GM23338 (cell line): Measurements from ENCODE around the gene MED13. TPM values are rescaled to one million over a fixed set of nuclear protein-coding genes. Genes with fewer than 3 reads are reported as not detected.
A peak's percentile ranks its signal among the peaks of the same experiment; 100 is the strongest.

Source experiments
- ATAC-seq: fragments of 200-7000 bp; cut with Tn5 transposase; 3 replicates; pipeline ENCODE4 v1.9.1; 2020
- DNase-seq: peaks from one replicate; pipeline ENCODE4 v3.0.0-alpha.2; 2015; ENCODE audit warnings: low spot score
- H2AFZ ChIP-seq: fragments of 200-600 bp; sonication (generic); 2 replicates; pipeline ENCODE4 v1.8.0; 2016; ENCODE audit warnings: antibody characterized with exemption, mild to moderate bottlenecking, moderate library complexity
- H3F3A ChIP-seq: fragments of 200-600 bp; sonication (generic); replicated peaks from 2 replicates; pipeline ENCODE4 v1.8.0; 2017; ENCODE audit warnings: antibody characterized with exemption, mixed run types, low read depth
- H3K27ac ChIP-seq: fragments of 200-600 bp; sonication (generic); 2 replicates; pipeline ENCODE4 v1.6.1; 2016; ENCODE audit warnings: low read depth
- H3K27me3 ChIP-seq: fragments of 200-600 bp; sonication (generic); 2 replicates; pipeline ENCODE4 v1.8.0; 2016; ENCODE audit warnings: mild to moderate bottlenecking, mixed run types, moderate library complexity; ENCODE audit not compliant: insufficient read depth
- H3K36me3 ChIP-seq: fragments of 200-600 bp; sonication (generic); 2 replicates; pipeline ENCODE4 v1.8.0; 2016; ENCODE audit warnings: mild to moderate bottlenecking; ENCODE audit not compliant: insufficient read depth
- H3K4me1 ChIP-seq: fragments of 200-600 bp; sonication (generic); 2 replicates; pipeline ENCODE4 v1.8.0; 2016; ENCODE audit warnings: mild to moderate bottlenecking, moderate library complexity; ENCODE audit not compliant: insufficient read depth
- H3K4me2 ChIP-seq: fragments of 200-600 bp; sonication (generic); 2 replicates; pipeline ENCODE4 v1.7.1; 2017; ENCODE audit warnings: mixed run types
- H3K4me3 ChIP-seq: fragments of 200-600 bp; sonication (generic); 2 replicates; pipeline ENCODE4 v1.6.1; 2016; ENCODE audit warnings: mixed run types
- H3K79me2 ChIP-seq: fragments of 200-600 bp; sonication (generic); replicated peaks from 2 replicates; pipeline ENCODE4 v1.8.0; 2017; ENCODE audit warnings: mild to moderate bottlenecking; ENCODE audit not compliant: insufficient read depth
- H3K9me2 ChIP-seq: fragments of 200-600 bp; sonication (generic); 2 replicates; pipeline ENCODE4 v1.8.0; 2017; ENCODE audit not compliant: insufficient read depth
- H4K20me1 ChIP-seq: fragments of 200-600 bp; sonication (generic); replicated peaks from 2 replicates; pipeline ENCODE4 v1.8.0; 2017; ENCODE audit warnings: mild to moderate bottlenecking; ENCODE audit not compliant: insufficient read depth
- H3K27ac Mint-ChIP-seq: 2 replicates; pipeline ENCODE4 v1.8.0; 2020; ENCODE audit warnings: inconsistent platforms, mild to moderate bottlenecking, moderate library complexity, mixed read lengths
- H3K27me3 Mint-ChIP-seq: 3 replicates; pipeline ENCODE4 v1.8.0; 2022; ENCODE audit warnings: low read depth, mild to moderate bottlenecking, moderate library complexity, mixed read lengths, inconsistent platforms; ENCODE audit not compliant: insufficient read depth, poor library complexity
- H3K36me3 Mint-ChIP-seq: 3 replicates; pipeline ENCODE4 v1.8.0; 2021; ENCODE audit warnings: low read depth, mild to moderate bottlenecking, inconsistent platforms, moderate library complexity, mixed read lengths
- H3K4me1 Mint-ChIP-seq: 3 replicates; pipeline ENCODE4 v1.8.0; 2020; ENCODE audit warnings: mild to moderate bottlenecking, inconsistent platforms, mixed read lengths
- H3K4me3 Mint-ChIP-seq: 3 replicates; pipeline ENCODE4 v1.8.0; 2021; ENCODE audit warnings: moderate library complexity, mild to moderate bottlenecking, inconsistent platforms, mixed read lengths
- H3K9me3 Mint-ChIP-seq: 3 replicates; pipeline ENCODE4 v1.8.0; 2020; ENCODE audit warnings: moderate library complexity, mild to moderate bottlenecking, inconsistent platforms, mixed read lengths
- CREB1 ChIP-seq: fragments of 250-450 bp; sonication (Bioruptor Pico); IDR thresholded peaks from 2 replicates; pipeline ENCODE4 v1.5.0; 2020; ENCODE audit warnings: low read depth, mild to moderate bottlenecking, moderate library complexity
- CTCF ChIP-seq, 2 experiments: fragments of 200-600 bp in 1 of 2; sonication (generic) in 1 of 2; conservative IDR thresholded peaks; 2 replicates each; pipeline versions ENCODE4 v1.5.1 to v1.6.1; 2016 to 2017; ENCODE audit warnings: antibody characterized with exemption in 2 of 2, low read depth in 2 of 2, mild to moderate bottlenecking in 2 of 2, moderate library complexity in 1 of 2
- EZH2phosphoT487 ChIP-seq: fragments of 200-600 bp; sonication (generic); IDR thresholded peaks from one replicate; pipeline ENCODE4 v1.8.1; 2018; ENCODE audit warnings: antibody characterized with exemption; ENCODE audit not compliant: unreplicated experiment
- ZNF114 ChIP-seq: fragments of 250-450 bp; sonication (Bioruptor Pico); IDR thresholded peaks from 2 replicates; pipeline ENCODE4 v1.5.0; 2020; ENCODE audit warnings: mild to moderate bottlenecking, moderate library complexity
- ZNF462 ChIP-seq: fragments of 250-450 bp; sonication (Bioruptor Pico); IDR thresholded peaks from 2 replicates; pipeline ENCODE4 v1.5.0; 2020; ENCODE audit warnings: mild to moderate bottlenecking, moderate library complexity
- polyA plus RNA-seq: library from polyadenylated mRNA; unstranded; fragments of >200 nt; fragmentation: Nextera tagmentation; extraction: Ambion mirVana; gene quantifications from 2 replicates; pipeline ENCODE4 v1.2.1, GENCODE V29; 2016
- total RNA-seq: library from RNA; depleted of rRNA; stranded (reverse); fragments of >200 nt; shearing (Covaris generic); gene quantifications from 2 replicates; pipeline ENCODE4 v1.2.3, GENCODE V29; 2014

Gene MED13
- total and polyA plus RNA-seq, 2 experiments from 2014 or later = 13.0 to 45.8 TPM

- Mint-ChIP-seq H3K9me3 (peaks cover 11% of the 10 kb centered on the region; the same call in 2 of the 3 replicates), H3K27me3 (peaks cover 2% of the 10 kb centered on the region), H3K27ac (no peak overlapping the region), H3K4me3 (no peak overlapping the region), H3K4me1 (no peaks in the 10 kb centered on the region; the same call in 2 of the 3 replicates), H3K36me3 (0 out of 3 replicates have a peak, but pooled peaks cover 3% of the 10 kb centered on the region)
- Histone ChIP-seq H4K20me1 (no peaks in the 10 kb centered on the region), H3K4me3 (no peak overlapping the region), H3K4me2 (no peak overlapping the region), H3K9me2 (0 out of 2 replicates have a peak, but pooled peaks cover 4% of the 10 kb centered on the region), H3K27me3 (no peaks in the 10 kb centered on the region), H2AFZ (0 out of 2 replicates have a peak overlapping the region, but pooled peaks have one; percentile 38), H3F3A (no peaks in the 10 kb centered on the region), H3K36me3 (no peaks in the 10 kb centered on the region), H3K79me2 (no peaks in the 10 kb centered on the region), H3K27ac (no peak overlapping the region), H3K4me1 (no peaks in the 10 kb centered on the region)
- no peak for DNase-seq
- TF ChIP-seq ZNF114 (CRISPR knock-in tag) (no peak), ZNF462 (CRISPR knock-in tag) (no peak), EZH2phosphoT487 (no peak)
- ATAC-seq = no peak
Observed at GRCh38 chr17:62075308-62075815, 10.3 kb upstream of the MED13 start.

GRCh38 chr17:62073993-62074392, 8.9 kb upstream of the MED13 start:
- no peaks in the 10 kb centered on the region for H3K27me3 Mint-ChIP-seq
- Histone ChIP-seq H3K36me3 (no peaks in the 10 kb centered on the region), H3K4me2 (no peak overlapping the region), H3K4me1 (no peaks in the 10 kb centered on the region), H4K20me1 (no peaks in the 10 kb centered on the region), H2AFZ (no peak overlapping the region), H3K4me3 (no peak overlapping the region), H3K79me2 (no peaks in the 10 kb centered on the region), H3K27me3 (no peaks in the 10 kb centered on the region), H3K27ac (no peak overlapping the region), H3F3A (no peaks in the 10 kb centered on the region), H3K9me2 (no peaks in the 10 kb centered on the region)
- ATAC-seq (no peak), DNase-seq (no peak)
- no peak overlapping the region for H3K27ac Mint-ChIP-seq
- H3K4me3 Mint-ChIP-seq = no peak overlapping the region
- H3K4me1 Mint-ChIP-seq = no peaks in the 10 kb centered on the region
- H3K36me3 Mint-ChIP-seq = 0 out of 3 replicates have a peak, but pooled peaks cover 3% of the 10 kb centered on the region
- peaks cover 11% of the 10 kb centered on the region; the same call in 2 of the 3 replicates for H3K9me3 Mint-ChIP-seq
- TF ChIP-seq CTCF (conservative IDR thresholded peaks at IDR 0.05; ENCODE audit: low read depth in 2 of 2) = no peak
- no peak for TF ChIP-seq CREB1 (CRISPR knock-in tag)
